K562 (cell line): ENCODE results near the gene PAX5. TPM values are rescaled to one million over a fixed set of nuclear protein-coding genes. Genes with fewer than 3 reads are reported as not detected.
A peak's percentile ranks its signal among the peaks of the same experiment; 100 is the strongest.

Source experiments
- ARID1B ChIP-seq: fragments of 450-650 bp; IDR thresholded peaks from 2 replicates; pipeline ENCODE4 v1.6.1; 2016; ENCODE audit warnings: antibody characterized with exemption, mild to moderate bottlenecking, inconsistent platforms
- CBFB ChIP-seq: sonication (generic); formaldehyde crosslinking; IDR thresholded peaks from 2 replicates; pipeline ENCODE4 v1.4.0; 2020; ENCODE audit warnings: mild to moderate bottlenecking, missing genetic modification reagents
- CBX1 ChIP-seq: sonication (generic); IDR thresholded peaks from 2 replicates; pipeline ENCODE4 v1.6.1; 2016; ENCODE audit warnings: antibody characterized with exemption, low read depth, mild to moderate bottlenecking
- CHCHD3 ChIP-seq: fragments of 250-450 bp; sonication (Bioruptor Pico); IDR thresholded peaks from 2 replicates; pipeline ENCODE4 v2.1.2; 2022; ENCODE audit warnings: mild to moderate bottlenecking
- HNRNPLL ChIP-seq: fragments of 200-400 bp; formaldehyde crosslinking; IDR thresholded peaks from 2 replicates; pipeline ENCODE4 v1.6.1; 2017; ENCODE audit warnings: low read length, low read depth, mild to moderate bottlenecking; ENCODE audit not compliant: poor library complexity, severe bottlenecking
- KAT8 ChIP-seq: fragments of 450-650 bp; IDR thresholded peaks from 2 replicates; pipeline ENCODE4 v1.6.1; 2016; ENCODE audit warnings: low read depth, mild to moderate bottlenecking
- L3MBTL2 ChIP-seq: fragments of 450-650 bp; IDR thresholded peaks from 2 replicates; pipeline ENCODE4 v1.6.1; 2016; ENCODE audit warnings: mild to moderate bottlenecking, moderate library complexity
- NFIX ChIP-seq: fragments of 250-450 bp; sonication (Bioruptor Pico); IDR thresholded peaks from 2 replicates; pipeline ENCODE4 v1.4.0; 2020; ENCODE audit warnings: low read depth, mild to moderate bottlenecking, moderate library complexity
- NFRKB ChIP-seq: fragments of 450-650 bp; IDR thresholded peaks from 2 replicates; pipeline ENCODE4 v1.6.1; 2016; ENCODE audit warnings: low read depth
- RBM25 ChIP-seq: fragments of 200-400 bp; formaldehyde crosslinking; IDR thresholded peaks from 2 replicates; pipeline ENCODE4 v1.6.1; 2018; ENCODE audit warnings: low read length, low read depth, moderate library complexity; ENCODE audit not compliant: severe bottlenecking
- SIX5 ChIP-seq, 2 experiments: IDR thresholded peaks; 2 replicates each; pipeline ENCODE4 v1.6.1; 2011; ENCODE audit warnings: low read length in 2 of 2, borderline replicate concordance in 1 of 2, low read depth in 1 of 2, mild to moderate bottlenecking in 1 of 2, moderate library complexity in 1 of 2; ENCODE audit not compliant: insufficient read depth in 1 of 2
- SMAD2 ChIP-seq: fragments of 150-350 bp; IDR thresholded peaks from 2 replicates; pipeline ENCODE4 v1.6.1; 2014; ENCODE audit warnings: low read depth, mild to moderate bottlenecking, low read length
- TSC22D4 ChIP-seq: fragments of 450-650 bp; IDR thresholded peaks from 2 replicates; pipeline ENCODE4 v1.6.1; 2016; ENCODE audit warnings: missing genetic modification characterization, missing biosample characterization, control low read depth
- U2AF2 ChIP-seq: fragments of 200-400 bp; formaldehyde crosslinking; optimal IDR thresholded peaks from 2 replicates; pipeline ENCODE3; 2017; ENCODE audit warnings: low read depth, mild to moderate bottlenecking, low read length
- YBX1 ChIP-seq: fragments of 450-650 bp; IDR thresholded peaks from 2 replicates; pipeline ENCODE4 v1.7.1; 2016; ENCODE audit warnings: mild to moderate bottlenecking
- ZNF316 ChIP-seq: fragments of 450-650 bp; IDR thresholded peaks from 2 replicates; pipeline ENCODE4 v1.6.1; 2016
- ZNF518B ChIP-seq: fragments of 250-450 bp; sonication (Bioruptor Pico); IDR thresholded peaks from 2 replicates; pipeline ENCODE4 v1.5.0; 2021; ENCODE audit warnings: mild to moderate bottlenecking, moderate library complexity
- ZNF583 ChIP-seq: fragments of 250-450 bp; sonication (Bioruptor Pico); IDR thresholded peaks from 2 replicates; pipeline ENCODE4 v1.4.0; 2020
- polyA plus RNA-seq, 8 experiments: library from polyadenylated mRNA; depleted of rRNA in 4 of 8; stranded (reverse) in 5 of 8; unstranded in 3 of 8; fragments of >200 nt; fragmentation: Nextera tagmentation in 2 of 8; fragmentation: Illumina TruSeq in 1 of 8; extraction: Ambion mirVana in 2 of 8; extraction: Trizol in 1 of 8; gene quantifications; 2 replicates each; pipeline versions ENCODE4 v1.2.1 to v1.2.3, GENCODE V29; 2011 to 2014; ENCODE audit warnings: inconsistent platforms in 1 of 8, missing spikeins in 1 of 8
- total RNA-seq, 7 experiments: library from RNA; depleted of rRNA in 6 of 7; stranded (reverse); fragments of >200 nt in 6 of 7; fragmentation: Illumina TruSeq in 2 of 7; extraction: Trizol in 2 of 7; gene quantifications; 2 replicates each; pipeline versions ENCODE4 v1.2.1 to v1.2.3, GENCODE V29; 2011 to 2021; ENCODE audit warnings: low replicate concordance in 1 of 7
- TF ChIP-seq, protein P1 (sequence below): sonication (generic); formaldehyde crosslinking; IDR thresholded peaks from 2 replicates; pipeline ENCODE4 v1.8.0; 2022; ENCODE audit warnings: missing genetic modification reagents, mild to moderate bottlenecking, moderate library complexity, borderline replicate concordance
- TF ChIP-seq, protein P2 (sequence below): sonication (generic); formaldehyde crosslinking; IDR thresholded peaks from 2 replicates; pipeline ENCODE4 v1.8.0; 2022; ENCODE audit warnings: mild to moderate bottlenecking, missing genetic modification reagents

Gene PAX5
- total and polyA plus RNA-seq, 9 of the 15 experiments (the other 6 are each of a cell fraction or from before 2014, with no cell fraction given), result 0.03 to 0.09 TPM; not detected in 7

- TF ChIP-seq, protein P1, sequence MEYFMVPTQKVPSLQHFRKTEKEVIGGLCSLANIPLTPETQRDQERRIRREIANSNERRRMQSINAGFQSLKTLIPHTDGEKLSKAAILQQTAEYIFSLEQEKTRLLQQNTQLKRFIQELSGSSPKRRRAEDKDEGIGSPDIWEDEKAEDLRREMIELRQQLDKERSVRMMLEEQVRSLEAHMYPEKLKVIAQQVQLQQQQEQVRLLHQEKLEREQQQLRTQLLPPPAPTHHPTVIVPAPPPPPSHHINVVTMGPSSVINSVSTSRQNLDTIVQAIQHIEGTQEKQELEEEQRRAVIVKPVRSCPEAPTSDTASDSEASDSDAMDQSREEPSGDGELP, result peak; percentile 85
- TF ChIP-seq RBM25 (no peak), L3MBTL2 (peak; percentile 100), CBX1 (no peak), CHCHD3 (CRISPR knock-in tag) (no peak), SIX5 (IDR thresholded peaks at IDR 0.05; ENCODE audit: borderline replicate concordance in 1 of 2, insufficient read depth in 1 of 2, low read depth in 1 of 2, low read length in 2 of 2) (peak; percentile 42 to 55), SMAD2 (no peak), TSC22D4 (tag) (no peak), U2AF2 (no peak), ZNF583 (CRISPR knock-in tag) (no peak), KAT8 (no peak), HNRNPLL (peak; percentile 42), NFIX (CRISPR knock-in tag) (no peak), NFRKB (no peak), YBX1 (no peak), ARID1B (no peak), ZNF518B (CRISPR knock-in tag) (no peak), CBFB (CRISPR knock-in tag) (peak; percentile 67; the same call in 1 of the 2 replicates), ZNF316 (no peak)
- TF ChIP-seq, protein P2, sequence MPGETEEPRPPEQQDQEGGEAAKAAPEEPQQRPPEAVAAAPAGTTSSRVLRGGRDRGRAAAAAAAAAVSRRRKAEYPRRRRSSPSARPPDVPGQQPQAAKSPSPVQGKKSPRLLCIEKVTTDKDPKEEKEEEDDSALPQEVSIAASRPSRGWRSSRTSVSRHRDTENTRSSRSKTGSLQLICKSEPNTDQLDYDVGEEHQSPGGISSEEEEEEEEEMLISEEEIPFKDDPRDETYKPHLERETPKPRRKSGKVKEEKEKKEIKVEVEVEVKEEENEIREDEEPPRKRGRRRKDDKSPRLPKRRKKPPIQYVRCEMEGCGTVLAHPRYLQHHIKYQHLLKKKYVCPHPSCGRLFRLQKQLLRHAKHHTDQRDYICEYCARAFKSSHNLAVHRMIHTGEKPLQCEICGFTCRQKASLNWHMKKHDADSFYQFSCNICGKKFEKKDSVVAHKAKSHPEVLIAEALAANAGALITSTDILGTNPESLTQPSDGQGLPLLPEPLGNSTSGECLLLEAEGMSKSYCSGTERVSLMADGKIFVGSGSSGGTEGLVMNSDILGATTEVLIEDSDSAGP (CRISPR knock-in tag), result no peak
Observed at GRCh38 chr9:37079370-37080164, 45.5 kb upstream of the PAX5 start (continued).
